C4-2B (cell line): ENCODE data around the gene ABCB11.

Experiments used
- CTCF ChIP-seq: fragments of 450-650 bp; conservative IDR thresholded peaks from 2 replicates; pipeline ENCODE4 v1.5.1; 2017; ENCODE audit warnings: mild to moderate bottlenecking
- ZFX ChIP-seq: fragments of 450-650 bp; IDR thresholded peaks from 2 replicates; pipeline ENCODE4 v1.6.1; 2017

DNA sequence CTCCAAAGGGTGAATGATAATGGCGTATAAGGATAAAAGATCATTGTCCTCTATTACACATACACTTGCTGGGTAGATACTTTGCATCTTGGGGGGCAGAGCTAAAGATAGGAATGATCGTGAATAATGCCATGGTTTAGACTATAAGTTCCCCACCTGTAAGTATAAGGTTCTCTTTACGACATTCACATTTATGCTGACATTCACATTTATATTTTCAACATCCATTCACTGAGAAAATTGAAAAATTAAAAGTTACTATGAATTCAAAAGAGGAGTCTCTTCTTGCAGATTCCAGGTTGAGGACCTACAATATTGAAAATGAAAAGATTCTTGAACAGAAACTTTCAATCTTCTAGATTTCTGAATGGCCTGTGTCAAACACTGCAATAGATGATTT is 138.8 kb downstream of the ABCB11 start:
- no peak for TF ChIP-seq CTCF
- TF ChIP-seq ZFX: no peak
